Smooth muscle cell of the brain vasculature (primary cell): ENCODE results near the gene CCL4.
"Not testable (repeated sequence)": the region's sequence is repeated elsewhere in the genome, so short reads cannot be mapped to it uniquely, and the experiment has no call there.

ENCODE experiments used
- DNase-seq: peaks from one replicate; pipeline ENCODE4 v3.0.0-alpha.2; 2012; ENCODE audit warnings: low read depth, low spot score

CCL4 gene

GRCh38 chr17:36103401-36103975 is at the start of gene CCL4:
CCL4 (plus strand) TSS chr17:36103827; CDS start chr17:36103906, 79 bp downstream.
- DNase-seq = not testable (repeated sequence)

DNA sequence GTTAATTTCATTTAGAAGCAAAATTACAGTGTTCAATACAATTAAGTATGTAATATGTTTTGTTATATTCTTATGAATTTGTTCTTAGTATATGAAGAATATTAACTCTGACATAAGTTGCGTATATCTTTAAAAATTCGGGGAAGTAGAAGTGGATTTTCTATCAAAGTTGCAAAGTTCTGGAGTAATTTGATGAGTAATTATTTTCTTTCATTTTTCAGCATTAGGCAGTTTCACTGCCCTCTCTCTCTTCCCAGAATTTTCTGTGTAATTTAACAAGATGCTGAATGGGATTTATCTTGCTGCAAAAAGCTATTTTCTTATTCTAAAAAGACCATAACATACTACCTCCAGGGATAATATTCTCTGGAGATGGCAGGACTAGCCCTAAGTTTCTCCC is 48.5 kb upstream of the CCL4 start:
- DNase-seq = no peak

DNA sequence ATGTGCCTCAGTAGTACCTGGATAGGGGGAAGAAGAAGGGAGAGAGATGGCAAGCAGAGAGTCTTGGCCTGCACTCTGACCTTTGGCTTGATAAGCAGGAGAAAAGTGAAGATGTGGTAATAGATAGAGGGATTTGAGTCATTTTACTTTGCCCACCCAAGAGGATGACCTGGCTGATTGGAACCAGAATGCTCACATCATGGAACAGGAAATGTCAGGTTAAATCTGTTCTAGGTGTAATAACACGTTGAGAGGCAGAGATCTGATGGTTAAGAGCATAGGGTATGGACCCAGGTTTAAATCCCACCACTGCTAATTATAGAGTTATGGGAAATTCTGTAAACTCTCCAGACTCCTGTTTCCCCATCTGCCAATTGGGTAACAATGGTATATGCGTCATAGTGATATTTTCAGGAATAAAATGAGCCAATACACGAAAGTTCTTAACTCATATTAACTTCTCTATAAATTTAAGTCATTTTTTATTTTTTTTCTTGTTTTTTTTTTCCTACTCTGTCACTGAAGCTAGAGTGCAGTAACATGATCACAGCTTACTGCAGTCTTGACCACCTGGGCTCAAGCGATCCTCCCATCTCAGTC is 47.6 kb upstream of the CCL4 start:
- DNase-seq = no peak

DNA sequence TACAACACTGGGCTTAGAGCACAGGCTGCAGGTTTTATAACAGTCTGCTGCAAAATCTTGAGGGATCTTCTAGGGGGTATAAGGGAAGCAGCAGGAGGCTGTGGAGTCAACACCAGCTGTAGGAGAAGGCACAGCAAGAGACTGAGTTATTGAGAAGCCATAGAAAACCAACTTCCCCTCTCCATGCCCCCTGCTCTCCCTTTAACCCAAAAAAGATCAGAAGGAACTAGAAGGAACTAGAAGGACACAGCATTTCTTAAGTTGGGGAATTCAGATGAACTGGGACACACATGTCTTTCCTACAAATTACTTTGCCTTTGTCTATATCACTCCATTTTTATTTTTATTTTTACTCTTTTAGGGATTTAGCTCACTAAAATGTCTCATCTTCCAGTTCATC is 45.7 kb upstream of the CCL4 start:
- DNase-seq = no peak

- DNase-seq = no peak
Measured at GRCh38 chr17:36059406-36059805, 44.2 kb upstream of the CCL4 start.

DNA sequence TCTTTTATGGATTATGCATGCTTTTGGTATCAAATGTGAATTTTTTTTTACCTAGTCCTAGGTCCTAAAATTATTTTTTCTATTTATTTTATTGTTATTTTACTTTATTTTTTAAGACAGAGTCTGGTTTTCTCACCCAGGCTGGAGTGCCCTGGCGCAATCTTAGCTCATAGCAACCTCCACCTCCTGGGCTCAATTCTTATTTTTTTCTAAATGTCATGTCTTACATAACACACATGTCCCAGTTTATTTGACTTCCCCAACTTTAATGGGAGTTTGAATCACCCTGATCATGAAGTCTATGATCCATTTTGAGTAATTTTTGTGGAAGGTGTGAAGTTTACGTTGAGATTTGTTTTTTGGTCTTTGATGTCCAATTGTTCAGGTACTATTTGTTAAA is 42.8 kb upstream of the CCL4 start:
- DNase-seq = no peak

DNA sequence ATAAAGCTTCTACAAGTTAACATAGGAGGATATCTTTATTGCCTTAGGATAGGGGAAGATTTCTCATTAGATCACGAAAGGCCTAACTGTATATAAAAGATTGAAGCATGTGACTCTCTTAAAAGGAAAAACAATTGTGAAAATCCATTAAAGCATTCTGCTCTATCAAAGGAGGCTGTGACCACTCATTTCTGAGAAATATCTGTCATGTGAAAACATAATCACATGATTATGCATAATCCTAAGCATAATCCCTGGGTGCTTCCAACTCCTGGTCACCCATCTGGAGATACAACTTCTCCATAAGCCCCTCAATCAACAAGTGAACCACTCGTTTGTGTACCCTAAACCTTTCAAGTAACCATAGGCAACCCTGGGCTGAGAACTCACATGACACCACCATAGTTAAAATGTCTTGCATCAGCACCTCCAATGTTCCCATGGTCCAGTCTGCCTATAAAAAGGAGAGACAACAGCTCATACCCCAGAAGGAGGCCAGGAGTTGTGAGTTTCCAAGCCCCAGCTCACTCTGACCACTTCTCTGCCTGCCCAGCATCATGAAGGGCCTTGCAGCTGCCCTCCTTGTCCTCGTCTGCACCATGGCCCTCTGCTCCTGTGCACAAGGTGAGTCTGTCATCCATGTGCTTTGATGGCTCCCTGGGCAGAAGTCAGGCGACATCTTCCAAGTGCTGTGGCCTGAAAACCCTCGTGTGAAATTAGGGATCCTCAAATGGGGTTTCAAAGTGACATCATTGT is 39.7 kb upstream of the CCL4 start, which contains the start of gene CCL18:
TSS of gene CCL18 (plus strand) at position 487 of the 756 bp plus-strand sequence. CDS start at position 558, 71 bp downstream.
- DNase-seq = no peak

- DNase-seq = no peak
Measured at GRCh38 chr17:36066365-36066985, 37.2 kb upstream of the CCL4 start.

DNA sequence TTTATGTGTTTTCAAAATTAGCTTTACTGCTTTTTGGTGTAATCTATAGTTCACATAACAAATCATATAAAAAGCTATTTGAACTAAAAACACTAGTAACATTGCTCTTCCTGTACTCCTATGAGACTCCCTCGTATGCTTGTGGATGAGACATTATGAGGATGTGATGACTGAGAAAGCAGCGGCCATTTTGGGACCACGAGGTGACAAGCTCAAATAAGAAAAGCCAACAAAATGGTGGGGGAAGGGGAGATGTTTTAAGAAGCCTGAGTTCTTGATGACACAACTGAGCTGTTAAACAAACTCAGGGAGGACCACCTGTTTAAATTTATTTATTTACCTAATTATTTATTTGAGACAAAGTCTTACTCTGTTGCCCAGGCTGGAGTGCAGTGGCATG is 35.1 kb upstream of the CCL4 start:
- no peak for DNase-seq

DNA sequence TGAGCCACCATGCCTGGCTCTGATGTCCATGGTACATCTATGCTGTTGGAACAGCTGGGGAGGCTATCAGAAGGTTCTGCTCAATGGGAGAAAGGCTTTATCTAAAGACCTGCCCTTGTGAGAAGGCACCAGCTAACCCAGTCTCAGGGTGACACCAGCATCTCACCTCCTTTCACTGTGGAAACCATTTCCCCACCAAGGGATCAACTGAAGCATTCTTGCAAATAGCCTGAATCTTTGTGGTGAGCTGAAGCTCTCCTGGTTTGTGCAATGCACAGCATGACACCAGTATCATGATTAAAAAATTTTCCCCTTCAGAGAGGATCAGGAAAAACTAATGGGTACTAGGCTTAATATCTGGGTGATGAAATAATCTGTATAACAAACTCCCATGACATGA is 34.5 kb upstream of the CCL4 start:
- DNase-seq = no peak

GRCh38 chr17:36070427-36070826 is 33.2 kb upstream of the CCL4 start:
- no peak for DNase-seq

- DNase-seq = no peak
Measured at GRCh38 chr17:36071751-36072150, 31.9 kb upstream of the CCL4 start.

- peak; percentile 2 for DNase-seq
Measured at GRCh38 chr17:36072431-36073121, 31.1 kb upstream of the CCL4 start.

- DNase-seq = no peak
Measured at GRCh38 chr17:36074365-36074764, 29.3 kb upstream of the CCL4 start.

DNA sequence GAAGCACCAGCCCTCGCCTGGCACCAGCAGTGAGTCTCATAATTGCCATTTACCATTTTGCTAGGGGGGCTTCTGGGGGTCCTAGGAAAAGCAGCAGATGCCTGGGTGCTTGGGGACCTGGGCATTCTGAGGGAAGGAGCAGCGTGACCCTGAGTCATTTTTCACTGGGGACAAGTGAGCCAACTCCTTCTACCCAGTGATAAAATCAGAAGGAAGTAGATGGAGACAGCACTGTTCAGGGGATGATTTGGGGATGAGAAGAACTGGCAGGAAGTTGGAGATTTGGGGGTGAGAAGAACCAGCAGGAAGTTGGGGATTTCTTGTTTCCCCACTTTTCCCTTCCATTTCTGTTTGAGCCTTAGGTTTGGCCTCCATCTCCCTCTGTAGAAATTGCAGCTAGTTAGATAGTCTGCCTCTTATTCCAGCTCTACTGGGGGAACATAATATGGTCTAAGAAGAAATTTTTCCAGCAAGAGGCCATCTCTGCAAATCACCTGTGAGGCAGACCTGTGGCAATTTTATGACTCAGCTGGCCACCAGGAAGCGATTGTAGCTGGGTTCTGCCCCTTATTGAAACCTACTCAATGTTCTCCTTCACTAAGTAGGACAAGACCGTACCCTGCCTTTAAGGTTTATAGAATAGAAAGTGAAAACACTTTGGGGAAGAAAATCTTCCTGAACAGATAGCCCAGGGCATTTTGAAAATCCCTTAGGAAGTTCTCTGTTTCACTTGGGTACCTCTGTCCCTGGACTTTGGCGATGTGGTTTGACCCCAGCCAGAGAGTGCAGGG is 21.8 kb upstream of the CCL4 start:
- not testable (repeated sequence) for DNase-seq

GRCh38 chr17:36082482-36083120 is 21.0 kb upstream of the CCL4 start:
- DNase-seq = not testable (repeated sequence)

GRCh38 chr17:36083691-36084090 is 19.9 kb upstream of the CCL4 start:
- not testable (repeated sequence) for DNase-seq

DNA sequence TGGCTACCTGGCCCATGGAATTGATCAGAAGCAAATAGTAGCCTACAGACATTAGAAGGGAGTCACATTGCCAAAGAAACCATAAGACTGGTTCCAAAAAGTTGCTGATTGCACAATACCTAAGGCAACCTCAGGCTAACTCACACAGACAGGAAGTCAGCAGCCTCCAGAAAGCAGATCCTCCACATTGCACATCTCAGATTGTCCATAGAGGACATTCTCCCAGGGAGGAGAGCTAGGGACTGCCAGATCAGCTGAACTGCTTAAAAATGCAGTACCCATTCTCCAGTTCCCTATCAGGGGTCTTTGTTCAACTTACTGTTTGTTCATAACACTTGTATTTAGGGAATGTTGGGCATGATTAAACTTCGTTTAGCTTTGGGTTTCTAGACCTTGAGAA is 17.9 kb upstream of the CCL4 start:
- DNase-seq = no peak

DNA sequence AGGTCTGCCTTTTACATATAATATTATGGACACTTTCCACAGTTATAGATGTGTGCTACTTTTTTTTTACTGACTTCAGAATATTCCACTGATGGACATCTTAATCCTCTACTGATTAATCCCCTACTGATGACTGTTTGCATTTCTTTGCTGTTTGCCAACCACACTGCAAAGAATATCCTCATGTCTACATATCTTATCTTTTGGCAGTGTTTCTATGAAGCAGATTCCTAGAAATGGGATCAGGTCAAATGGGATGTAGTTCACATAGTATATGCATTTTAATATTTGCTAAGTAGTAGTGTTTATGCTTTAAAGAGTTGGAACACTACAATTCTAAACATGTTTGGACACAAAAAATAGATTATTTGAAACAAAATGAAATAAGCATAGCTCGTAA is 16.8 kb upstream of the CCL4 start:
- DNase-seq = no peak

GRCh38 chr17:36087471-36087870 is 16.2 kb upstream of the CCL4 start:
- DNase-seq = not testable (repeated sequence)
